ENCODE measurements around the gene KIF14.

DNA sequence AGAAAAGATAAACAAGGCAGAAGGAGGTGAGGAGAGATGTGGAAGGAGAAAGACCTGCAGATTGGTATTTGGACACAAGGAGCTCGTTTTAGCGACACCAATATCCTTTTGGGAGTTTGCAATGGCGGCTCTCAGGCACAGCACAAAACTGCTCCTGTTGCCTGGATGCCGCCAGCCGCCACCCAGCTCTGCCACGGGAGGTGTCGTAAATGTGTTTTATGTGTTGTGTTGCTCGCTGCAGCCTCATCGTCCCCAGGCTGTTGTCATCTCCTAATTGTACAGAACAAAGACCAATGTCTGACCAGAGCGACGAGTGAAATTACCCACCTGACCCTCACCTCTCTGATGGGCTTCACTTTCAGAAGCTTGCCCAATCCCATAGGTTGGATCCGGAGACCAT lies 114.1 kb downstream of the KIF14 start:
- TF ChIP-seq, protein P1, sequence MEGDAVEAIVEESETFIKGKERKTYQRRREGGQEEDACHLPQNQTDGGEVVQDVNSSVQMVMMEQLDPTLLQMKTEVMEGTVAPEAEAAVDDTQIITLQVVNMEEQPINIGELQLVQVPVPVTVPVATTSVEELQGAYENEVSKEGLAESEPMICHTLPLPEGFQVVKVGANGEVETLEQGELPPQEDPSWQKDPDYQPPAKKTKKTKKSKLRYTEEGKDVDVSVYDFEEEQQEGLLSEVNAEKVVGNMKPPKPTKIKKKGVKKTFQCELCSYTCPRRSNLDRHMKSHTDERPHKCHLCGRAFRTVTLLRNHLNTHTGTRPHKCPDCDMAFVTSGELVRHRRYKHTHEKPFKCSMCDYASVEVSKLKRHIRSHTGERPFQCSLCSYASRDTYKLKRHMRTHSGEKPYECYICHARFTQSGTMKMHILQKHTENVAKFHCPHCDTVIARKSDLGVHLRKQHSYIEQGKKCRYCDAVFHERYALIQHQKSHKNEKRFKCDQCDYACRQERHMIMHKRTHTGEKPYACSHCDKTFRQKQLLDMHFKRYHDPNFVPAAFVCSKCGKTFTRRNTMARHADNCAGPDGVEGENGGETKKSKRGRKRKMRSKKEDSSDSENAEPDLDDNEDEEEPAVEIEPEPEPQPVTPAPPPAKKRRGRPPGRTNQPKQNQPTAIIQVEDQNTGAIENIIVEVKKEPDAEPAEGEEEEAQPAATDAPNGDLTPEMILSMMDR (IDR thresholded peaks at IDR 0.05) = no peak
- TF ChIP-seq POLR2A (IDR thresholded peaks at IDR 0.05) (no peak), EP300 (IDR thresholded peaks at IDR 0.05) (no peak)

Measured in tibial nerve (tissue), 4 donors.